GM20431 (cell line): ENCODE results near the gene CLRN3.

Experiments
- in situ Hi-C: fragments of 300-500 bp; cut with MseI, MboI; formaldehyde crosslinking; loops from one replicate; pipeline ENCODE4 v1.15.0; 2020; ENCODE audit warnings: low sequenced_read_pairs; ENCODE audit not compliant: unreplicated experiment

The CLRN3 gene

GRCh38 chr10:127854769-127855590, 37.8 kb downstream of the CLRN3 start:
- in situ Hi-C loops = loop anchor here (25.0 kb wide), 1 partner anchor 1868 kb away; no protein-coding TSS in a partner anchor

- in situ Hi-C loops = loop anchor here (25.0 kb wide), 1 partner anchor 1867 kb away; no protein-coding TSS in a partner anchor
Observed at GRCh38 chr10:127853868-127854768, 38.6 kb downstream of the CLRN3 start.

GRCh38 chr10:127852456-127852855, 40.3 kb downstream of the CLRN3 start:
- in situ Hi-C loops = loop anchor here (25.0 kb wide), 1 partner anchor 1865 kb away; no protein-coding TSS in a partner anchor

GRCh38 chr10:127851661-127852194, 41.0 kb downstream of the CLRN3 start:
- in situ Hi-C loops = loop anchor here (25.0 kb wide), 1 partner anchor 1864 kb away; no protein-coding TSS in a partner anchor

GRCh38 chr10:127850944-127851343, 41.8 kb downstream of the CLRN3 start:
- in situ Hi-C loops = loop anchor here (25.0 kb wide), 1 partner anchor 1864 kb away; no protein-coding TSS in a partner anchor

- in situ Hi-C loops = loop anchor here (25.0 kb wide), 1 partner anchor 1863 kb away; no protein-coding TSS in a partner anchor
Observed at GRCh38 chr10:127849921-127850320, 42.8 kb downstream of the CLRN3 start.

- in situ Hi-C loops = no loop called here
Observed at GRCh38 chr10:127849224-127849623, 43.5 kb downstream of the CLRN3 start.

GRCh38 chr10:127848226-127848625, 44.5 kb downstream of the CLRN3 start:
- in situ Hi-C loops = no loop called here

- in situ Hi-C loops = no loop called here
Observed at GRCh38 chr10:127845756-127846155, 47.0 kb downstream of the CLRN3 start.

GRCh38 chr10:127840884-127841283, 51.9 kb downstream of the CLRN3 start:
- in situ Hi-C loops = no loop called here

GRCh38 chr10:127836966-127837365, 55.8 kb downstream of the CLRN3 start:
- in situ Hi-C loops = no loop called here

- in situ Hi-C loops = no loop called here
Observed at GRCh38 chr10:127836176-127836575, 56.6 kb downstream of the CLRN3 start.

GRCh38 chr10:127834791-127835190, 58.0 kb downstream of the CLRN3 start:
- in situ Hi-C loops = no loop called here

- in situ Hi-C loops = no loop called here
Observed at GRCh38 chr10:127834221-127834620, 58.5 kb downstream of the CLRN3 start.

- in situ Hi-C loops = no loop called here
Observed at GRCh38 chr10:127833804-127834203, 58.9 kb downstream of the CLRN3 start.

- in situ Hi-C loops = no loop called here
Observed at GRCh38 chr10:127832501-127832900, 60.2 kb downstream of the CLRN3 start.

GRCh38 chr10:127830414-127830813, 62.3 kb downstream of the CLRN3 start:
- in situ Hi-C loops = no loop called here
